Amniotic epithelial cell (primary cell): ENCODE measurements around the gene PARN.
"Not testable (repeated sequence)": the region's sequence is repeated elsewhere in the genome, so short reads cannot be mapped to it uniquely, and the experiment has no call there.

Source experiments
- DNase-seq: peaks from one replicate; pipeline ENCODE4 v3.0.0-alpha.2; 2010; ENCODE audit warnings: low read depth

PARN gene

DNA sequence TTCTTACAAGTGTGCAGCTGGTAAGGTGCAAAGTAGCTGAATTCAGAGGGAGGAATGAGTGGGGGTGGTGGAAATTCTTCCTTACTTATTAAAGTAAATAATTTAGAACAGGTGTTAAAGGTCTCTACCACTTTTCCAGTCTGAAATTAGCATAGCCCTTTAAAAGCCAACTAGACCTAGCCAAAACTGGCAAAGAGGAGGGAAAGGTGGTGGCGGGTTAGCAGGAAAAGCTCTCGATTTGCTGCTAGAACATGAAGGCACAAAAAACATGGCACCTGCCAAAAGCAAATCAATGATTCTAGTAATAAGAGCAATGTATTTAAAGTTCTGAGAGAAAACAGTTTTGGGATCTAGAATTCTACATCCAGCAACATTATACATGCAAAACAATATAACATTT, 157.7 kb downstream of the PARN start:
- DNase-seq: no peak

DNA sequence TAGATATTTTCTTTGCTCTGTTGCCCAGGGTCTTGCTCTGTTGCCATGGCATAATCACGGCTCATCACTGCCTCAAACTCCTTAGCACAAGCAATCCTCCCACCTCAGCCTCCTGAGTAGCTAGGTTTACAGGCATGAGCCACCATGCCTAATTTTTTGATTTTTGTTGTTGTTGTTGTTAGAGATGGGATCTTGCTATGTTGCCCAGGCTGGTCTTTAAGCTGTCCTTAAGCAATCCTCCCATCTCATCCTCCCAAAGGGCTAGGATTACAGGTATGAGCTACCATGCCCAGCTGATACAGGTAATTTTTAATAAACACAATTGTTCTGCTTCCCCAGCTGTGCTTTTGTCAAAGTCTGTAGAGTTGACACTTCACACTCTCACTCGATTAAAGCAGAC, 159.3 kb downstream of the PARN start:
- DNase-seq: no peak

DNA sequence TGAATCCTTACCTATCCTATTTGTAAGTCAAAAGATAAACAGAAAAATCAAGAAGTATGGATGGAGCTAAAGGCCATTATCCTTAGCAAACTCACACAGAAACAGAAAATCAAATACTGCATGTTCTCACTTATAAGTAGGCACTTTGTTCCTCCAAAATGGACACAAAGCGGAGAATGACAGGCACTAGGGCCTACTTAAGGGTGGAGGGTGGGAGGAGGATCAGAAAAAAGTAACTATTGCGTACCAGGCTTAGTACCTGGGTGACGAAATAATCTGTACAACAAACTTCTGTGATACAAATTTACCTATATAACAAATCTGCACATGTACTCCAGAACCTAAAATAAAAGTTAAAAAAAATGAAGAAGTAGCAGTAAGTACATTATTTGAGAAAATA, 164.3 kb downstream of the PARN start:
- DNase-seq: no peak

DNA sequence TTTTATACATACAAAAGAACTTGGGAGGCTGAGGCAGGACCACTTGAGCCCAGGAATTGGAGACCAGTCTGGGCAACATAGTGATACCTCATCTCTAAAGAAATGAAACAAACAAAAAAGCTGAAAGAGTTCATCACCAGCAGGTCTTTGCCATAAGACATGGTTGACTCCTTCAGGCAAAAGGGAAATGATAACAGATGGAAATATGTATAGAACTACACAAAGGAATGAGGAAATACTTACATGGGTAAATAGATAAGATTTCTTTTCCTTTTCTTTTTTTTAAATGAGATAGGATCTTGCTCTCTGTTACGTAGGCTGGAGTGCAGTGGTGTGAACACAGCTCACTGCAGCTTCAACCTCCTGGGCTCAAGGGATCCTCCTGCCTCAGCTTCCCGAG, 165.3 kb downstream of the PARN start:
- DNase-seq: no peak

DNA sequence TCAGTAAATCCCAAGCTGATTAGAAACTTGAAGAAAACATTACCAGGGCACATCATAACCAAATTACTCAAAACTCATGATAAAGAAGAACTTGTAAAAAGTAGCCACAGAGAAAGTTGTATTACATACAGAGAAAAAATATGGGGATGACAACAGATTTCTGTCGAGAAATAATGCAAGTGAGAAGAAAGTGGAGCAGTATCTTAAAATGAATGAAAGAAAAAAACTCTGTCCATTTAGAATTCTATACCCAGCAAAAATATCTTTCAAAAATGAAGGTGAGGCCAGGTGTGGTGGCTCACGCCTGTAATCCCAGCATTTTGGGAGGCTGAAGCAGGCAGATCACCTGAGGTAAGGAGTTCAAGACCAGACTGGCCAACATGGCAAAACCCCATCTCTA, 165.9 kb downstream of the PARN start:
- no peak for DNase-seq

DNA sequence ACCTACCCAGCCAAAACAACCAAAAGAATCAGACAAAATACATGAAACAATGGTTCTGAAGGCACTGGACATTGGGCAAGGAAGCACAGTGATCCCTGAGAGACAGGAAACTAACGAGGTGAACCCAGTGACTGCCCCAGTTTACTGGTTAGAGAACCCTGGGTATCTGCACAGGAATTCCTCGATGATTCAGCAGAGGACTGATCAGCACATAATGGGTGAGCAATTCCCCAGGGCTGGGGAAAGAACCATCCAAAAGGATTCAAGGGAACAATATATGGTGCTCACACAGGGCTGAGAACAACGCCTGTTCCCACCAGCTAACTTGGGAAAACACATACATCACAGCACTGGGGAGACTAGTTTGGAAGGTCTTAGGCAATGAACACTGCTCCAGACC, 167.2 kb downstream of the PARN start:
- DNase-seq: peak; percentile 43

DNA sequence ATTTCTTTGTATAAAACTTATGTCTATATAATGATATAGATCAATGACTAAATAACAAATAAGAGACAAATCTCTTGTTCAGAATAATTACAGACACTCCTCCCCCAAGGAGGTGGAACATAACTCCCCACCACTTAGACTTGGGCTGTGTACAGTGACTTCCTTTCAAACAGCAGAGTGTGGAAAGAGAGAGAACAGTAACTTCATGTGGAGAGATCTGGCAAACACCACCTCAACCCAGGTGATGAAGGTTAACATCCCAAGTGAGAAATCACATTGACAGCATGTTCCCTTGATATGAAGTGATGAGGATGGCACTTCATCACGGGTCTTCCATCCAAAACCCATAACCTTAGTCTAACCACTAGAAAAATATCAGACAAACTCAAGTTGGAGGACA, 169.3 kb downstream of the PARN start:
- no peak for DNase-seq

DNA sequence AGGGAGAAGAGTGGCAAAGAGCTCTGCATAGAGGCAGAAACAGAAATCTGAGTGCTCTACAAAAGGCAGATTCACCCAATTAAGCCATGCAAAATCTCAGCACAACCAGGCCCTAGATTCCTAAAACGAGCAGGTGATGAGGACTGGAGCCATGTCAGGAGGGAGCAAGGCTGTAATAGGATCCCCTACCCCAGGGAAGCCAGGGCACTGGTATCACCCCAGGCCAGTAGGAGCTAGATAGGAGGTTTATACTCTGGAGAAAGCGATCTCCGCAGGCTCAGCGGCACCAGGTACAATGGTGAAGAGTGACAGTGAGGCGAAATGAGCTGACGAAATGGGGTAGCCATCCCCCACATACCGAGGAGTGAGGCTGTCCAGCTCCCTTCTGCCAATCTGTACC, 171.5 kb downstream of the PARN start:
- DNase-seq: no peak

DNA sequence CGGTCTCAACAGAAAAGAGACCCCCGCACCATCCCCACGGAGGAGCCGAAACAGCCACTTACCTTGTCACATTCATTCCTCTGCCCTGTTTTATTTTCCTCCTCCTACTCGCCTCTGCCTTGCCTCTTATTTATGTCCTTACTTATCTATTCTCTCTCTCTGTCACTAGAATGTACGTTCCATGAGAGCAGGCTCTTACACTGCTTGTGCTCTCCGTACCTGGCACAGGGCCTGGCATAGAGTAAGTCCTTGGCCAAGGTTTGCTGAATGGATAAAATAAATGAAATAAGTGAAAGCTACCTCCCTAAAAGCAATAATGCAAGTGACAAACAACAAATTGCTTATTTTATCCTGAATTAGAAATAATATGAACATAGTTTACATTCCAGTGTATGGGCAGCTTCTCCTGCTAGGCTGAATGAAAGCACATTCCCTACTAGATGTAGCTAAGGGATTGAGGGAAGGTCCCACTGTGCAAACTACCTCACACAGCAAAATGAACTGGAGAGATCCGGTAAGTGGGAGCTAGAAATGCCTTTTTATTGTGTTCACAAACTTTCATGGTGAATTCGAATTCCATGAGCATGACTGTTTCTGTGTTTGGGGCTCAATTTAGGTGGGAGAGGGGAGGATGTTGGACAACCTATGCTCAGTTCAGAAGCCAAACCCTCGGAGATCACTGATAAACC, 173.1 kb downstream of the PARN start:
- peak; percentile 16 for DNase-seq

DNA sequence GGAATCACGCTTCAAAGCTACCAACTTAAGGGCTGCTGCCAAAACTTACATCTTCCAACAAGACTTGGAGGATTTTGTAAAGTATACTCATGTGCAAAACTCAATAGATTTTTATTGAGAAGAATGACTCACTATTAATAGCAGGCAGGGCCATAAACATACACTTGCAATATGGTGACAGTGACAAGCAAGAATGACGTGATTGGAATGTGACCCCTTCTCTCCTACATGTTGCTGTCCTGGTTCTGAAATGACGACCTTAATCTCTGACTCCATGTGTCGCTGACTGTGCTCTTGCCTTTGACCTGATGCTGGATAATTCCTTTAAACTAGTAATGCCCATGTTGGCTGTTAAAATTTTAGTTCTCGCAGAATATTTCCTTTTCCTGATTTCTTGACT, 174.5 kb downstream of the PARN start:
- DNase-seq: no peak

DNA sequence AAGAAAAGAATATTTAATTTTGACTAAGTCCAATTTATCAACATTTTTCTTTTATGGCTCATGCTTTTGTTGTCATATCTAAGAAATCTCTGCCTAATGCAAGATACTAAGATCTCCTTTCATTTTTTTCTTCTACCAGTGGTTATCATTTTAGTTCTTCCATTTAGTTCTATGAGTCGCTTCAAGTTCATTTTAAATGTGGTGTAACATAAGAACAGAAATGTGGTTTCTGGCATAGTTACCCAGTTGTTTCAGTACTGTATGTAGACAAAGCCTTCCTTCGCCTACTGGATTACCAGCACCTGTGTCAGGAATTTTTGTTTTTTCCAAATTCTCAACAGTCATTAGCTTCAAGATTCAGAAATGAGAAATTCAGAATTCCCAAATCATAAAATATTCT, 175.7 kb downstream of the PARN start:
- DNase-seq: peak; percentile 64

DNA sequence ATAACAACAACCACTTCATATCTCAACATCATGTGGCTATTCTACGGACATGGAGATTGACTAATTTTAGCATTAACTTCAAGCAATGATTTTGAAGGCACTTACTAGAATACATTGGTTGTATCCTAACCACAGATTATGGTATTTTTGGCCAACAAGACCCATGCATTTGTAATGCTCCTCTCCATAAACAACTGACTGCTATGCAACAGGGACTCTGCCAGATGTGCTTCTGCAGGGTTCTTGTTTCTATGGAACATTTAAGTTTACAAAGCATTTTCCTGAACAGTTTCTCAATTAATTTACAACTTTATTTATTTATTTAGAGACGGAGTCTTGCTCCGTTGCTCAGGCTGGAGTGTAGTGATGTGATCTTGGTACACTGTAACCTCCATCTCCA, 178.0 kb downstream of the PARN start:
- DNase-seq: no peak

DNA sequence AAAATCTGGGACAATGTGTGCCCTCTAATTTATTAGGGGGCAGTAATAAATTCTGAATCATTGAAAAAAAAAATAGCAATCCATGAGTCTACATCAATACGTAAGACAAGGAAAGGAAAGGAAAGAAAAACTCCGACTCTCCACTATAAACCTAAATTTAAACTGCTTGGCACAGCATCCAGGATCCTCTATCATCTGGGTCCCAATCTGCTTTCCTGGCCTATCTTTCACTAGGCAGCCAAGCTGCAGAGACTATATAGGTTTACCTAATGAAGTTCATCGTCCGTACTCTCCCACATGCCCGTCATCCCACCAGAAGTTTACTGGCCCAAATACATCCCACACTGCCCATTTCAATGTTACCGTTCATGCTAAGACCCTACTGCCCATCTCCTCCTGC, 179.2 kb downstream of the PARN start:
- no peak for DNase-seq

DNA sequence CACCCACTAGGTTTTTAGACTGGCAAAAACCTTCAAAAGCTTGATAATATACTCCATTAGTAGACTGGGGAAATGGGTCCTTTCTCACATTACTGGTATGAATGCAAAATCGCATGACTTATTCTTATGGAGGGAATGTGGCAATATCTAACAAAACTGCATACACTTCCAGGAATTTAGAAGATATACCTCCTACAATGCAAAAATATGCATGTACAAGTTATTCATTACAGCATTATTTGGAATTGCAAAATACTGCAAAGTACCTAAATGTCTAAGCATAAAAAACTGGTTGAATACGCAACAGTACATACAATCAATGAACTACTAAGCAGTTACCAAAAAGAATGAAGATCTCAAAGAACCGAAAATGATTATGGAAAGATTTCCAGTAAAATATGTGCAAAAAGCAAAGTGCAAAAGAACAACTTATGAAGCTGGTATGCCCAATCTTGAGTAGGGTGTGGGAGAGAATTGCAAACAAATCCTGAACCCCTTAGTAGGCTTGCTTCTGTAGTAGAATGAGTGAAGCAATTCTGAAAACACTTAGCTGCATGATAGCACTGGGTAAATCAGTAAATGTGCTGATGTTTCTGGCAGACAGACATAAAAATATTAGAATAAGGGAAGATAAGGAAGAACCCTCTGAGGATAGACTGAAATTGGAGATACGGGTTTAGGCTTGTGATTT, 180.1 kb downstream of the PARN start:
- DNase-seq: peak; percentile 83

DNA sequence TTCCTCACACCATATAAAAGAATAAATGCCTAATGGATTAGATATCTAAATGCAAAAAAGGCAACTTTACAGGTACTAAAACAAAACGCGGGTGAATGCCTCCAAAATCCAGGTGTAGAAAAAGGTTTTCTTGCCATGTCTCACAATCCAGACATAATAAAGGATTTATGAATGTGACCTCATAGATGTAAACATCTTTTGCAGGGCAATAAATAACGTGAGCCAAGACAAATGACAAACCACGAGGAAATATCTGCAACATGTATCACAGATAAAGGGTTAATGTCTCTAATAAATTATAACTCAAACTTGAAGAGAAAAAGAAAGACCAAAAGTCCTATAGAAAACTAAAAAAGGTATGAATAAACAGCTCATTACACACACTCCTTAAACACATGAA, 180.7 kb downstream of the PARN start:
- DNase-seq: peak; percentile 40

DNA sequence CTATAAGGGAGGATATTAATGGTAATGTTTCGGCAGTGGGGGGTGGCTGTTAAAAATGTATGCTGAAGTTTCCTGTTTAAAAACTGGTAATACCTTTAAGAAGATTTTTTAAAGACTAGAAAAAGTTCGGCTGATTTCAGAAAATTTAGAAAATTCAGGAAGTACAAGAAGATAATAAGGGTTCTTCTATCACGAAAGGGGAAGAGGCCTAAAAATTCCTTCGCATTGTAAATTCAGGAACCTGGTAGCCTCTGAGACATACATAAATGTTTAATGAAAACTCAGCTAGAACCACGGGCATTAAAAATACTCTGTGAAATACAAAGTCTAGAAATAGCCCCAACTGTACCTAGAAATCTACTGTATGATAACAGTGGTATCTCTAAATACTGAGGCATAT, 181.2 kb downstream of the PARN start:
- no peak for DNase-seq

DNA sequence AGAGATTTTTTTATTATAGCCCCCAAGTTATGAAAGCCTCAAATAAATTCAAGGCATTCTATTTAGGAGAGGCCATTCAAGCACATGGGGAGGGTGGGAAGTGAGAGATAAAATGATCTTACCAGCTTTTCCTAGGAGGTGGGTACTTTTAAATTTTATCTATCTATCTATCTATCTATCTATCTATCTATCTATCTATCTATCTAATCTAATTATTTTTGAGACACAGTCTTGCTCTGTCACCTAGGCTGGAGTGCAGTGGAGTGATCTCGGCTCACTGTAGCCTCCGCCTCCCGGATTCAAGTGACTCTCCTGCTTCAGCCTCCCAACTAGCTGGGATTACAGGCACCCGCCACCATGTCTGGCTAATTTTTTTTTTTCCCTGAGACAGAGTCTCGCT, 182.3 kb downstream of the PARN start:
- DNase-seq: no peak

DNA sequence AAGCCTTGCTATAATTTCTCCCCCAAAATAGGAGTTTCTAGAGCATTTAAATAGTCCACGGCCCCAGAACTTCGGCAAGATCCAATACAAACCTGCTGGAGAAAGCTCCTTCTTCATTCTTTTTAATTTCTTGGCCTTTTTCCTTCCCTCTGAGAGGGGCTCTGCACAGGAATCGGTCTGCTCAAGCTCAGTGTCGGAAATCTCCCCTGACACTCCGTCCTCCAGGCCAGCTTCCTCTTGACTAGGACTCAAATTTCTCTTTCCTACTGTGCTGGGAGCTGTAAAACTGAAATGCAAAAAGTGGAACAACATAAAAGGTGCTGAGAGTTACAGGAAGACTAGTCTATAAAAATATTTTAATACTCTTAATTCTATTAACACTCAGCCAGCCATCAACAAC, 183.3 kb downstream of the PARN start:
- DNase-seq: no peak

DNA sequence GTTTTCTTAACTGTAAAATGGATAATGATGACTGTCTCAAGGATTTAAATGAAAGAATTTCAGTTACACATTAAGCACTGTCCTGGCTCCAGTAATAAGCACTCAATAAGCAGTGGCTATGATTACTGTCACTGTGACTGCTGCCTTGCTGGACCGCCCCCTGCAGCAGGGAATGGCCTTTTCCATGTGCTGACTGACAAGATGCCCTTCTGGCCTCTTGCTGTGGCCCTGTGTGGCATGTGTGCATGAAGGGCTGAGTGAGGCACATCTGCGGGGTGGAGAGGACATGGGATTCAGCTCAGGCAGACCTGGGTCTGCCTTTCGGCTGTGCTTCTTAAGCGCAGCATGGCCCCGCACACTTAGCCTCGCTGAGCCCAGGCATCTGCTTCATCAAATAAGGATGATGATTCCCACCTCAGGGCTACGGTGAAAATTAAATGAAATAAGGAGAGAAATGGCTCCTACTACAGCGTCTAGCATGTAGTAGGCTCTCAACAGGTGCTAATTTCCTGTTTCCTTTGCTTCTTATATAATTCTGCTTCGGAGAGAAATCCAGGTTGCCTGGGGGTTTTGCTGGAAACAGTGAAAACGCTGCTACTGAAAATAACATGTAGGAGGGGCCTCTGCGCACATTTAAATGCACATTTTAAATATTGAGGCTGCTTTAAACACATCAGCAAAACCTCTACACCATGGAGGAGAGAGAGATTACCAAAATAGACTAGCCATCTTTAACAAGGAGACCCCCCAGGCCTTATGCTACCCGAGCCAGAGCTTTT, 183.9 kb downstream of the PARN start:
- DNase-seq: no peak

DNA sequence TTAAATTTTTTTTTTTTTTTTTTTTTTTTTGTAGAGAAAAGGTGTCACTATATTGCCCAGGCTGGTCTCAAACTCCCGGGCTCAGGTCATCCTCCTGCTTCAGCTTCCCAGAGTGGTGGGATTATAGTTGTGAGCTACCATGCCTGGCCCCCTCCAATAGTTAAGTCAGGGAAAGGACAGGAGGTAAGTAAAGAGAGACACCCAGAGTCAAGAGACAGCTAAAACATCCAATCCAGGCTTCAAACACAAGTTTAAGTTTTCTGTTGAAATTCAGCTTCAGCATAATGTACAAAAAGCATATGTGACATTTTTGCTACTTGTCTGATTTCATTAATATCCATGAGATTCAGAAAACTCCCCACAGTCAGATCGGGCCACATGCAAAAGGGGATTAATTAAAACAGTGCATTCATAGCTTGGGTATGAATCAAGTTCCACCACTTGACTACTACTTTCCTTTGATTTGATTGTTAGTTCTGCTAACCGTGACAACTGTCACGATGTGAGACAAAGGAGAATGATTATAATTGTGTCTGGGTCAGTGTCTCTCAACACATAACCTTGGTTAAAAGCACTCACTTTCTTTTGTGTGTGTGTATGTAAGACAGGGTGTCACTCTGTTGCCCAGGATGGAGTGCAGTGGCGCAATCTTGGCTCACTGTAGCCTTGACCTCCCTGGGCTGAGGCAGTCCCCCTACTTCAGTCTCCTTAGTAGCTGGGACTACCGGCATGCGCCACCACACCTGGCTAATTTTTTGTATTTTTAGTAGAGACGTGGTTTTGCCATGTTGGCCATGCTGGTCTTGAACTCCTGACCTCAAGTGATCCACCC, 184.9 kb downstream of the PARN start:
- no peak for DNase-seq

DNA sequence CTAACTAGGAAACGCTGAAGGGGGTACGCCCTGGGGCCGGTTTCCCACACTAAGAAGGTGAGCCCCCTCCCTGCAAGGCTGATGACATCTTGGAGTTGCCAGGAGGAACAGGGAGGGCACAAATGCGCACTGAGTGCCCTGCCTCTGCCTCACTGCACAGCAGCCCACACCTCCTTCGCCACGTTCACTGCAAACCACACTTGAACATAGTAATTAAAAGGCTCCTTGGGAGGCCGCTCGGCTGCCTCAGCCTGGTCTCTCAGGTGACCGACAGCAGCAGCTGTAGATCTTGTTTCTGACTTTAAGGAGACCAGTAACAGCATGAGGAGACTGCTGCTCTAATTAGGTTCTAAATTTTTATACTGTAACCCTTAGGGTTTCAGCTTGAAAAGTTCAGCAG, 188.5 kb downstream of the PARN start:
- not testable (repeated sequence) for DNase-seq

DNA sequence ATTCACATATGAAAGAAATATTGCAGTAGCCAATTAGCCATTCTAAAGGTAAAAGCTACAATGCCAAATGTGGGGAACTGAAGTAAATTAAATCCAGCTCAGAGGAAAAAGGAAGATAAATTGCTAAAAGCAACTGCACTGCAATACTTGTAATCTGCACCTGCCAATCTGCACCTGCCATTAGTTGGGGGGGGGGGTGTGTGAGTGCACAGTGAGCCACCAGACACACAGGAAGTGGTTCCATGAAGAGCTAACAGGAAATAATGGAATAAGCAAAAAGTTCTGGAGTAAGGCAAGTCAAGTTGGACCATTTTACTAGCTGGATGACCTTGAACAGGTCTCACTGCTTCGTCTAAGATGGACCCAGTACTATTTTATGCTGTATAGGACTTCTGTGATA, 191.8 kb downstream of the PARN start:
- DNase-seq: no peak
